Inflammatory macrophage treated with lipopolysaccharide for 4 hours (primary cell): ENCODE data around the gene TTC21B.
"Not testable (repeated sequence)": the region's sequence is repeated elsewhere in the genome, so short reads cannot be mapped to it uniquely, and the experiment has no call there.

ENCODE experiments used
- DNase-seq: peaks from one replicate; pipeline ENCODE4 v3.0.0-alpha.2; 2020

The TTC21B gene

GRCh38 chr2:165877565-165878550 lies 75.7 kb downstream of the TTC21B start:
- peak; percentile 95 for DNase-seq

GRCh38 chr2:165876712-165877111 lies 76.9 kb downstream of the TTC21B start:
- peak; percentile 30 for DNase-seq

GRCh38 chr2:165876269-165876668 lies 77.3 kb downstream of the TTC21B start:
- DNase-seq: no peak

GRCh38 chr2:165874445-165875039 lies 79.0 kb downstream of the TTC21B start:
- peak; percentile 78 for DNase-seq

GRCh38 chr2:165872101-165872791 lies 81.3 kb downstream of the TTC21B start:
- no peak for DNase-seq

- no peak for DNase-seq
These were observed 82.6 kb downstream of the TTC21B start for GRCh38 chr2:165871025-165871424.

- DNase-seq: no peak
These were observed 83.2 kb downstream of the TTC21B start for GRCh38 chr2:165870346-165870745.

- no peak for DNase-seq
These were observed 85.4 kb downstream of the TTC21B start for GRCh38 chr2:165868211-165868610.

- DNase-seq: no peak
These were observed 89.3 kb downstream of the TTC21B start for GRCh38 chr2:165864296-165864695.

- DNase-seq: no peak
These were observed 89.7 kb downstream of the TTC21B start for GRCh38 chr2:165863810-165864261.

GRCh38 chr2:165861083-165861482 lies 92.5 kb downstream of the TTC21B start:
- DNase-seq: not testable (repeated sequence)

- DNase-seq: not testable (repeated sequence)
These were observed 93.9 kb downstream of the TTC21B start for GRCh38 chr2:165859723-165860122.

- DNase-seq: no peak
These were observed 95.7 kb downstream of the TTC21B start for GRCh38 chr2:165857876-165858275.

- no peak for DNase-seq
These were observed 101.2 kb downstream of the TTC21B start for GRCh38 chr2:165852394-165852793.

GRCh38 chr2:165847001-165847400 lies 106.6 kb downstream of the TTC21B start:
- no peak for DNase-seq

- no peak for DNase-seq
These were observed 107.5 kb downstream of the TTC21B start for GRCh38 chr2:165846056-165846455.

- DNase-seq: no peak
These were observed 109.4 kb downstream of the TTC21B start for GRCh38 chr2:165844216-165844615.

GRCh38 chr2:165843351-165843750 lies 110.2 kb downstream of the TTC21B start:
- DNase-seq: no peak

- DNase-seq: no peak
These were observed 113.1 kb downstream of the TTC21B start for GRCh38 chr2:165840333-165840958.

GRCh38 chr2:165839610-165840009 lies 114.0 kb downstream of the TTC21B start:
- DNase-seq: no peak

- no peak for DNase-seq
These were observed 116.5 kb downstream of the TTC21B start for GRCh38 chr2:165837122-165837521.

GRCh38 chr2:165835363-165835762 lies 118.2 kb downstream of the TTC21B start:
- DNase-seq: no peak

- DNase-seq: no peak
These were observed 120.4 kb downstream of the TTC21B start for GRCh38 chr2:165833156-165833555.
